Embryonic facial prominence (tissue), 1 donor: ENCODE results near the gene CBLL1.

ENCODE experiments used
- DNase-seq: peaks from one replicate; pipeline ENCODE4 v3.0.0-alpha.2; 2016; ENCODE audit errors: extremely low spot score

Gene CBLL1

GRCh38 chr7:107810626-107811025 is 66.7 kb downstream of the CBLL1 start:
- DNase-seq: no peak
